Upper lobe of left lung (tissue), 4 donors: ENCODE data around the gene CCDC13.

Experiments
- POLR2A ChIP-seq, 4 donors: fragments of 450-650 bp; IDR thresholded peaks; one replicate each; pipeline ENCODE4 v1.5.1; 2016 to 2017; ENCODE audit warnings: antibody characterized with exemption in 4 of 4, mild to moderate bottlenecking in 2 of 4
- TF ChIP-seq, protein P1 (sequence below), 6 experiments: fragments of 450-650 bp in 4 of 6; fragments of 200-600 bp in 2 of 6; sonication (generic) in 2 of 6; IDR thresholded peaks; one replicate each; pipeline ENCODE4 v1.5.1; 2016 to 2019; ENCODE audit warnings: antibody characterized with exemption in 6 of 6

- TF ChIP-seq, protein P1, sequence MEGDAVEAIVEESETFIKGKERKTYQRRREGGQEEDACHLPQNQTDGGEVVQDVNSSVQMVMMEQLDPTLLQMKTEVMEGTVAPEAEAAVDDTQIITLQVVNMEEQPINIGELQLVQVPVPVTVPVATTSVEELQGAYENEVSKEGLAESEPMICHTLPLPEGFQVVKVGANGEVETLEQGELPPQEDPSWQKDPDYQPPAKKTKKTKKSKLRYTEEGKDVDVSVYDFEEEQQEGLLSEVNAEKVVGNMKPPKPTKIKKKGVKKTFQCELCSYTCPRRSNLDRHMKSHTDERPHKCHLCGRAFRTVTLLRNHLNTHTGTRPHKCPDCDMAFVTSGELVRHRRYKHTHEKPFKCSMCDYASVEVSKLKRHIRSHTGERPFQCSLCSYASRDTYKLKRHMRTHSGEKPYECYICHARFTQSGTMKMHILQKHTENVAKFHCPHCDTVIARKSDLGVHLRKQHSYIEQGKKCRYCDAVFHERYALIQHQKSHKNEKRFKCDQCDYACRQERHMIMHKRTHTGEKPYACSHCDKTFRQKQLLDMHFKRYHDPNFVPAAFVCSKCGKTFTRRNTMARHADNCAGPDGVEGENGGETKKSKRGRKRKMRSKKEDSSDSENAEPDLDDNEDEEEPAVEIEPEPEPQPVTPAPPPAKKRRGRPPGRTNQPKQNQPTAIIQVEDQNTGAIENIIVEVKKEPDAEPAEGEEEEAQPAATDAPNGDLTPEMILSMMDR (IDR thresholded peaks at IDR 0.05): no peak
- TF ChIP-seq POLR2A (IDR thresholded peaks at IDR 0.05): no peak
Observed at GRCh38 chr3:42755681-42756578, 17.1 kb downstream of the CCDC13 start.
